ENCODE data around the gene BRMS1. TPM values are rescaled to one million over a fixed set of nuclear protein-coding genes. Genes with fewer than 3 reads are reported as not detected.

The BRMS1 gene
- total RNA-seq, 1 donor from 2014 or later, result 23.3 TPM

DNA sequence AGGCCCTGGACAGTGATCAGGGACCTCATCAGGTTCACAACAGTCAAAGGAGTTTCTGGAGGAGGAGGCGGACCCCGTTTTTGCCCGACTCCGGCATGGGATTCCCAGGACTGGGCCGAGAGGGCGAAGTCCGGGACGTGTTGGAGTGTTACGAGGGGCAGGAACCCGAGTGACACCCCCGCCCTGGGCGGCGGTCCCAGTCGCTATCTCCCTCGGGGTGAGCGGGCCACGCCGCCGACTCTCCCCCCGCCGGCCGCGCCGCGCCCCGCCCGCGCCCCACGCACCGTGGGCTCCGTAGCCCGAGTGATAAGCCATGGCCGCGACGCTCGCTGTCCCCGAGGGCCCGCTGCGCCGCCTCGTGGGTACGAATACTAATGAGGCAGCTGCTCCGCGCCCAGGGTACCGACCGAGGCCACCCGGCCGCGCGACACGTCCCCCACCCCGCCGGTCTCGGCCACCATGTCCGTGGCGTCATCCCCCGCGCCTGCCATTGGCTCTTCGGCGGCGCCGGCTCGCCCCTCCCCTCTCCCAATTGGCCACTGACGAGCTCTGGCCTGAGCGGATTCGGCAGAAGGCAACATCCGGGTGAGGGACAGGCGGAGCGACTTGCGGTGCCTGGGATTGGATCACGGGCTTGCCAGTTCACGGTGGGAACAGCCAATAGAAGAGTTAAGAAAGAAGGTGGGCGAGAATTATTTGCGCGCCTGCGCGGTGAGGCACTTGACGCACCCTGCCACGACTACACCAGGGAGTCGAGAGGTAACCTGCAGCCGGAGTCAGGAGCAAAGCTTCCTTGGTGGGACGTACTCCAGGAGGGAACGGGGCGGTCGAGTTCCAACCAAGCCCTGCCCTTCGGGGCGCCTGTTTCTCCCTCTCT is 56.0 kb downstream of the BRMS1 start, which contains the start of gene YIF1A:
YIF1A (minus strand) TSS at position 473 of the 877 bp plus-strand sequence; CDS start at position 315, 158 bp downstream.
- peak; percentile 100 for DNase-seq (ENCODE audit: low spot score)

GRCh38 chr11:66287889-66288670 is 56.8 kb downstream of the BRMS1 start:
- peak overlapping the region; percentile 94 for H3K27ac Mint-ChIP-seq (ENCODE audit: unreplicated experiment)
- H3K9me3 Mint-ChIP-seq (ENCODE audit: low read depth), result no peaks in the 10 kb centered on the region
- peaks cover 43% of the 10 kb centered on the region for H3K4me1 Mint-ChIP-seq (ENCODE audit: low read depth)
- no peak for TF ChIP-seq CTCF (IDR thresholded peaks at IDR 0.05)
- no peaks in the 10 kb centered on the region for H3K36me3 Mint-ChIP-seq (ENCODE audit: low read depth)
- H3K27me3 Mint-ChIP-seq (ENCODE audit: low read depth), result peaks cover 5% of the 10 kb centered on the region
- no peak for DNase-seq (ENCODE audit: low spot score)
- peak overlapping the region; percentile 87 for H3K4me3 Mint-ChIP-seq (ENCODE audit: unreplicated experiment)

More for the DNA sequence above, 56.0 kb downstream of the BRMS1 start, which contains the start of gene YIF1A:
- H3K9me3 Mint-ChIP-seq (ENCODE audit: low read depth), result no peaks in the 10 kb centered on the region
- H3K4me1 Mint-ChIP-seq (ENCODE audit: low read depth), result peaks cover 43% of the 10 kb centered on the region
- H3K4me3 Mint-ChIP-seq (ENCODE audit: unreplicated experiment), result peak within 1 kb of the TSS; percentile 87
- peak; percentile 36 for TF ChIP-seq CTCF (IDR thresholded peaks at IDR 0.05)
- peak within 1 kb of the TSS; percentile 98 for H3K27ac Mint-ChIP-seq (ENCODE audit: unreplicated experiment)
- H3K36me3 Mint-ChIP-seq (ENCODE audit: low read depth), result no peaks in the 10 kb centered on the region
- H3K27me3 Mint-ChIP-seq (ENCODE audit: low read depth), result peaks cover 5% of the 10 kb centered on the region

Other genes starting within 250 kb of the BRMS1 start
- 44.3 to 50.8 TPM (median 47.8 TPM) in 3 replicates for gene KLC2, start 87.4 kb downstream of the BRMS1 start, total RNA-seq
- 124 to 125 TPM (median 124 TPM) in 3 replicates for gene RAB1B, start 76.5 kb downstream of the BRMS1 start, total RNA-seq
- gene CNIH2, start 66.9 kb downstream of the BRMS1 start, total RNA-seq, result 2.5 to 2.8 TPM (median 2.8 TPM) in 3 replicates
- 180 to 193 TPM (median 187 TPM) in 3 replicates for gene YIF1A, start 56.0 kb downstream of the BRMS1 start, total RNA-seq
- 2.0 to 4.7 TPM (median 4.3 TPM) in 3 replicates for gene TMEM151A, start 53.2 kb downstream of the BRMS1 start, total RNA-seq
- gene CD248, start 28.1 kb downstream of the BRMS1 start, total RNA-seq, result 44.5 to 113 TPM (median 109 TPM) in 3 replicates
- 7.1 to 7.7 TPM (median 7.2 TPM) in 3 replicates for gene RIN1, start 8.7 kb downstream of the BRMS1 start, total RNA-seq
- gene B4GAT1, start 2.5 kb upstream of the BRMS1 start, total RNA-seq, result 18.2 to 30.4 TPM (median 21.1 TPM) in 3 replicates
- 2.6 to 8.9 TPM (median 7.9 TPM) in 3 replicates for gene SLC29A2, start 26.7 kb upstream of the BRMS1 start, total RNA-seq
- gene NPAS4, start 75.9 kb upstream of the BRMS1 start, total RNA-seq, result 0.60 to 1.7 TPM (median 1.2 TPM) in 3 replicates
- 30.9 to 45.6 TPM (median 35.9 TPM) in 3 replicates for gene MRPL11, start 93.7 kb upstream of the BRMS1 start, total RNA-seq
- gene PELI3, start 121.8 kb upstream of the BRMS1 start, total RNA-seq, result 9.1 to 10.5 TPM (median 10.0 TPM) in 3 replicates
- gene DPP3, start 135.3 kb upstream of the BRMS1 start, total RNA-seq, result 43.2 to 54.7 TPM (median 44.4 TPM) in 3 replicates
- gene BBS1, start 165.5 kb upstream of the BRMS1 start, total RNA-seq, result 18.1 to 40.6 TPM (median 20.6 TPM) in 3 replicates
- 13.5 to 16.2 TPM (median 13.8 TPM) in 3 replicates for gene ZDHHC24, start 200.9 kb upstream of the BRMS1 start, total RNA-seq
- 0.07 TPM in 1 of 3 replicates, not detected in the others for gene ACTN3, start 201.8 kb upstream of the BRMS1 start, total RNA-seq
- gene CTSF, start 223.5 kb upstream of the BRMS1 start, total RNA-seq, result not detected in 3 replicates
- gene CCDC87, start 248.0 kb upstream of the BRMS1 start, total RNA-seq, result 0.23 to 0.32 TPM (median 0.27 TPM) in 3 replicates
- 31.0 to 34.2 TPM (median 32.3 TPM) in 3 replicates for gene CCS, start 248.1 kb upstream of the BRMS1 start, total RNA-seq

Data from chondrocyte (in vitro differentiated cells).